Activated CD4-positive, alpha-beta T cell treated with anti-CD3 and anti-CD28 coated beads, Interleukin-10, Interleukin-2, amounts not matched to agents 100 ng/mL and 50 ng/mL, durations not matched to agents 16 hours and 8 hours (primary cell): Measurements from ENCODE around the gene MYL5.
"Not testable (repeated sequence)": the region's sequence is repeated elsewhere in the genome, so short reads cannot be mapped to it uniquely, and the experiment has no call there.

Experiments
- DNase-seq: peaks from one replicate; pipeline ENCODE4 v3.0.0-alpha.2; 2020

Gene MYL5

DNA sequence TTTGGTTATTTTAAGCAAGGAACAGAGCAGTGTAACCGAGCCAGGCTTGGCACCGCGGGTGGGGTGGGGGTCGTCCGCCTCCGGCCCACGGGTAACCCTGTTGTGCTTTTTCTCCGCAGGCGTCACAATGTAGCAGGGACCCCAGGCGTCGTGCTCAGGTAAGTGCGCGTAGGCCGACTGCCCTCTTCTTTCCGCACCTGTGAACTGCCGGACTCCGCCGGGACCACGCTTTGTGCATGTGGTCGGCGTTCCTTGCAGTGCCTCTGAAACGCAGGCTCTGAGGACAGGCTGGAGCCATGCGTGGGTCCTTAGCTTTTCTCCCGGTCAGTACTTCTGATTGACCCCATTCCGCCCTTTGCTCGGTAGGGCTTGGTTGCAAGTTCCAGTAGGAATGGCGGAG, 56.2 kb downstream of the MYL5 start:
- DNase-seq, result no peak

DNA sequence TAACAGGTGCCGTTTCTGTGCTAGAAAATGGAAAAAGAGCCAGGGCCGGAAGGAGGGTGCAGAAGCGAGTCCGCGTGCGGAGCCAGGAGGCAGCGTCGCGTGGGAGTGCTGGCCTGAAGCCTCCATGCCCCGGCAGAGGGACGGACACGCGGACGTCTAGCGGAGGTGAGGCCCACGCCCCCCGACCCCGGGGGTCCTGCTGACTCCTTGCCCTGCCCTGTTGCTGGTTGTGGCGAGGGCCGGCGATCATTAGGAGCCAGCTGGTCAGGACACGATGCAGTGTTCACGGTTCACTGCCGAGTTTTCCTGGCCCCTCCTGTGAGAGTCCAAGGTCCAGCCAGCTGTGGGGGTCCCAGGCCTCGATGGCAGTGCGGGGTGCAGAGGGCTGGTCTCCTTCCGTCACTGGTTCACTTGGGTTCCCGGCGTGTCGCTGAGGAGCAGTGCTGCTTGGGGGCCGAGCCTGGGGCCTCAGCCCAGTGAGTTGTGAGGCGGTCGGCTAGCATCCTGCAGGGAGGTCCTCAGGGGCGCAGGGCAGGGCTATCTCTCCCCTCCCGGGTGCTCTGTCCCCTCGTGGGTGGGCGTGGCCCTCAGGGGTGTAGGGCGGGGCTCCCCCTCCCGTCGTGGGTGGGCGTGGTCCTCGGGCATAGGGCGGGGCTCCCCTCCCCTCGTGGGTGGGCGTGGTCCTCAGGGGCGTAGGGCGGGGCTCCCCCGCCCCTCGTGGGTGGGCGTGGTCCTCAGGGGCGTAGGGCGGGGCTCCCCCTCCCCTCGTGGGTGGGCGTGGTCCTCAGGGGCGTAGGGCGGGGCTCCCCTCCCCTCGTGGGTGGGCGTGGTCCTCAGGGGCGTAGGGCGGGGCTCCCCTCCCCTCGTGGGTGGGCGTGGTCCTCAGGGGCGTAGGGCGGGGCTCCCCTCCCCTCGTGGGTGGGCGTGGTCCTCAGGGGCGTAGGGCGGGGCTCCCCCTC, 56.9 kb downstream of the MYL5 start:
- DNase-seq, result not testable (repeated sequence)
